ENCODE results near the gene MTHFR.

MTHFR gene

GRCh38 chr1:11783556-11783955 lies 22.2 kb downstream of the MTHFR start:
- H3K4me3 ChIP-seq (ENCODE audit: low read depth, low read length) = no peak overlapping the region
- no peak for DNase-seq
- H3K27me3 ChIP-seq (ENCODE audit: insufficient read depth, low read depth, severe bottlenecking) = no peaks in the 10 kb centered on the region
- H3K9me3 ChIP-seq (ENCODE audit: severe bottlenecking) = no peaks in the 10 kb centered on the region
- H3K36me3 ChIP-seq = no peaks in the 10 kb centered on the region
- no peak overlapping the region for H3K27ac ChIP-seq
- TF ChIP-seq, protein P1, sequence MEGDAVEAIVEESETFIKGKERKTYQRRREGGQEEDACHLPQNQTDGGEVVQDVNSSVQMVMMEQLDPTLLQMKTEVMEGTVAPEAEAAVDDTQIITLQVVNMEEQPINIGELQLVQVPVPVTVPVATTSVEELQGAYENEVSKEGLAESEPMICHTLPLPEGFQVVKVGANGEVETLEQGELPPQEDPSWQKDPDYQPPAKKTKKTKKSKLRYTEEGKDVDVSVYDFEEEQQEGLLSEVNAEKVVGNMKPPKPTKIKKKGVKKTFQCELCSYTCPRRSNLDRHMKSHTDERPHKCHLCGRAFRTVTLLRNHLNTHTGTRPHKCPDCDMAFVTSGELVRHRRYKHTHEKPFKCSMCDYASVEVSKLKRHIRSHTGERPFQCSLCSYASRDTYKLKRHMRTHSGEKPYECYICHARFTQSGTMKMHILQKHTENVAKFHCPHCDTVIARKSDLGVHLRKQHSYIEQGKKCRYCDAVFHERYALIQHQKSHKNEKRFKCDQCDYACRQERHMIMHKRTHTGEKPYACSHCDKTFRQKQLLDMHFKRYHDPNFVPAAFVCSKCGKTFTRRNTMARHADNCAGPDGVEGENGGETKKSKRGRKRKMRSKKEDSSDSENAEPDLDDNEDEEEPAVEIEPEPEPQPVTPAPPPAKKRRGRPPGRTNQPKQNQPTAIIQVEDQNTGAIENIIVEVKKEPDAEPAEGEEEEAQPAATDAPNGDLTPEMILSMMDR (IDR thresholded peaks at IDR 0.05; ENCODE audit: low read depth, low read length) = no peak

DNA sequence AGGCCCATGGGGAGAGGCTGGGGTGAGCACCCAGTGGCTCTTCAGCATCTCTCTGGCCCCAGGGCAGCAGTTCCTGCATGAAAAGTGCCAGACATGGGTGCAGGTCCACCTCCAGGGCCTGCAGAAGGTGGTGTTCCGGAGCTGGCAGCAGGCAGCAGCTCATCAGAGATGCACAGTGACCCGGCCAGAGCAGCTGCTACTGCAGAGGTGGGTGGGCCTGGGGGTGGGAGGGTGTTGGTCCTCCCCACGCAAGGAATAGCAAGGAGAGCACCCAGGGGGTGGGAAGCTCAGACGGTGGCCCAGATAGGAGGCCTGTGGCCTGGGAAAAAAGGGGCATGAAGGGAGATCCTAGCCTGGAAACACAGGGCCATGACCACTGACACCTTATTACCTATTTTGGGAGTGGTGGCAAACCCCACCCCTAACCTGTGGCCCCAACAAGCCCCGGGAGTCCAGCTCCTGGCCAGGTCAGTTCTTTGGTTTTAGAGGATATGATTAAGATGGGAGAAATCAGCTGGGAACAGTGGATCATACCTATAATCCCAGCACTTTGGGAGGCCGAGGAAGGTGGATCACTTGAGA lies 23.5 kb downstream of the MTHFR start:
- Histone ChIP-seq H3K36me3 (no peaks in the 10 kb centered on the region), H3K27me3 (ENCODE audit: insufficient read depth, low read depth, severe bottlenecking) (no peaks in the 10 kb centered on the region), H3K9me3 (ENCODE audit: severe bottlenecking) (no peaks in the 10 kb centered on the region), H3K4me3 (ENCODE audit: low read depth, low read length) (no peak overlapping the region), H3K27ac (no peak overlapping the region)
- TF ChIP-seq, protein P1 (IDR thresholded peaks at IDR 0.05; ENCODE audit: low read depth, low read length) = no peak
- DNase-seq = no peak

- H3K36me3 ChIP-seq = no peaks in the 10 kb centered on the region
- no peaks in the 10 kb centered on the region for H3K9me3 ChIP-seq (ENCODE audit: severe bottlenecking)
- no peak for DNase-seq
- TF ChIP-seq, protein P1 (IDR thresholded peaks at IDR 0.05; ENCODE audit: low read depth, low read length) = no peak
- H3K27ac ChIP-seq = no peak overlapping the region
- no peak overlapping the region for H3K4me3 ChIP-seq (ENCODE audit: low read depth, low read length)
- H3K27me3 ChIP-seq (ENCODE audit: insufficient read depth, low read depth, severe bottlenecking) = no peaks in the 10 kb centered on the region
These were observed 24.5 kb downstream of the MTHFR start for GRCh38 chr1:11781297-11781696.

- no peaks in the 10 kb centered on the region for H3K36me3 ChIP-seq
- no peaks in the 10 kb centered on the region for H3K27me3 ChIP-seq (ENCODE audit: insufficient read depth, low read depth, severe bottlenecking)
- TF ChIP-seq, protein P1 (IDR thresholded peaks at IDR 0.05; ENCODE audit: low read depth, low read length) = no peak
- H3K4me3 ChIP-seq (ENCODE audit: low read depth, low read length) = no peak overlapping the region
- no peak overlapping the region for H3K27ac ChIP-seq
- no peaks in the 10 kb centered on the region for H3K9me3 ChIP-seq (ENCODE audit: severe bottlenecking)
- DNase-seq = no peak
These were observed 25.2 kb downstream of the MTHFR start for GRCh38 chr1:11780380-11781147.

DNA sequence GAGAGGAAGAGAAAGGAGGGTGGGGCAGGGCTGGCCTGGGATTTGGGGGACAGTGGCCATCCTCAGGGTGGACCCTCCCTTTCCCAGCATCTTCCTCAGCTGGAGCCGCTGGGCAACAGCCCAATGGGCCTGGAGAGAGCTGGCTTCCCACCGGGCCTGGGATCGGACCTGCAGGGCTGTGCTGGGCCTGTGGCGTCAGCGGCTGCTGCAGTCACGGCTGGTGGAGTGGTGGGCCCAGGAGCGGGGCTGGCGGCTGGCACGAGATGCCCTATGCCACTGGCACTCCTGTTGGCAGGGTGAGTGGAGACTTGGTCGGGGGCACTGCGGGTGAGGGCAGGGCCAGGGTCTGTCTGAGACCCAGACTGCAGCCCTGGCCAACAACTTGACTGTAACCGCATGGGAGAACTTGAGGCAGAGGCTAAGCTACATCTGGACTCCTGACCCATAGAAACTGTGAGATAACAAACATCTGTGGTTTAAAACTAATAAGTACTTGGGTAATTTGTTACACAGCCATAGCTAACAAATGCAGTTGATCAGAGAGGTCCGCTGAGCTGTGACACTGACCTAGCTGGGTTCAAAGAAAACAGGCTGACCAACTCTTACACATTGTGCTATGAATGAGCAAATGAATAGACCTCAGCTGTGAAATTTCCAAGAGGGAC lies 25.9 kb downstream of the MTHFR start:
- H3K4me3 ChIP-seq (ENCODE audit: low read depth, low read length) = no peak overlapping the region
- no peaks in the 10 kb centered on the region for H3K9me3 ChIP-seq (ENCODE audit: severe bottlenecking)
- H3K27ac ChIP-seq = no peak overlapping the region
- no peaks in the 10 kb centered on the region for H3K36me3 ChIP-seq
- DNase-seq = no peak
- TF ChIP-seq, protein P1 (IDR thresholded peaks at IDR 0.05; ENCODE audit: low read depth, low read length) = no peak
- H3K27me3 ChIP-seq (ENCODE audit: insufficient read depth, low read depth, severe bottlenecking) = no peaks in the 10 kb centered on the region

Measured in WERI-Rb-1 (cell line).